HG02938 (cell line): ENCODE results near the gene DAPK2.

ENCODE experiments used
- ATAC-seq: cut with Tn5 transposase; IDR thresholded peaks from one replicate; pipeline ENCODE4 v1.9.1; 2021; ENCODE audit warnings: mild to moderate bottlenecking, moderate library complexity; ENCODE audit not compliant: unreplicated experiment

Gene DAPK2

GRCh38 chr15:63918901-63919348, 127.4 kb downstream of the DAPK2 start:
- ATAC-seq, result no peak

DNA sequence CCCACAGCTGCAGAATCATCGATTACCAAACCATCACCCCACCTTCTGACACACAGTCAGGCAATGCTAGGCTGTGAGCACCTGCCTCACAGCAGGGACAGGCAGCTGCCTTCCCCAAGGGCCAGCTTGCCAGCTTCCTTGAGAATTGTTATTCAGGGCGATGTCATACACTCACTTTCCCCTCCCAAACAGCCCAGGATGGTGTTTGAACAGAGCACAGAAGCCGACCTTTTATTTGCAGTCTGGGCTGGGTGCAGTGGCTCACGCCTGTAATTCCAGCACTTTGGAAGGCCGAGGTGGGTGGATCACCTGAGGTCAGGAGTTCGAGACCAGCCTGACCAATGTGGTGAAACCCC, 128.0 kb downstream of the DAPK2 start:
- ATAC-seq, result no peak

DNA sequence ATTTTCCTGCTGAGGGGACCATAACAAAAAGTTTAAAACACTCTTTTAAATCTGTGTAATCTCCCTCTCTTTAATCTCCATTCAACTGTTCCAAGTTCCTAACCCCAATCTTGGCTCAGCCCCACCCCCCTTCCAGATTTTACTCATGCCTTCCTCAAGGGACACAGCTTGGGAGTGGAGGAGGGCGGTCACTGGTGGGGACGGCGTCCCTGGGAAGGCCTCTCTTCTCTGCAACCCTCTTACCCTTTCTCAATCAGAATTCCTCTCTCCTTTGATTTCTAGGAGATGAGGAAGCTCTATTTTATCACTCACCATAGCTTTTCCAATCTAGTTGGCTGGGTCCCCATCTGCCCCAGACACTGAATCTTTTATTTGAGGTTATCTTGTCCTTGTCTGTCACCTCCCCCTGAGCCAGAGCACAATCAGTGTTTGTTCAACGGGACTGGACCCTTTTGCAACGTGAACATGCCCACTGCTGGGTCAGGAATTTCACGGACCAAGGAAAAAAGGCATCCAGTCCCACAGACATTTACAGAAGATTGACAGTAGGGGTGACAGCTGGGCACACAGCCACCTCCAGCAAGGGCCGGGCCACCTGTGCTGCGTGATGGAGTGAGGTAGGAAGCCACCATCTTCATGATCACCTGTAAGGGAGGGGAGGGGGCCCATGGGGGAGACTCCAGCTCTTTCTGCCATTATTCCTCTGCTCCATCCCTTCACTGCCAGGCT, 128.5 kb downstream of the DAPK2 start:
- ATAC-seq, result no peak

DNA sequence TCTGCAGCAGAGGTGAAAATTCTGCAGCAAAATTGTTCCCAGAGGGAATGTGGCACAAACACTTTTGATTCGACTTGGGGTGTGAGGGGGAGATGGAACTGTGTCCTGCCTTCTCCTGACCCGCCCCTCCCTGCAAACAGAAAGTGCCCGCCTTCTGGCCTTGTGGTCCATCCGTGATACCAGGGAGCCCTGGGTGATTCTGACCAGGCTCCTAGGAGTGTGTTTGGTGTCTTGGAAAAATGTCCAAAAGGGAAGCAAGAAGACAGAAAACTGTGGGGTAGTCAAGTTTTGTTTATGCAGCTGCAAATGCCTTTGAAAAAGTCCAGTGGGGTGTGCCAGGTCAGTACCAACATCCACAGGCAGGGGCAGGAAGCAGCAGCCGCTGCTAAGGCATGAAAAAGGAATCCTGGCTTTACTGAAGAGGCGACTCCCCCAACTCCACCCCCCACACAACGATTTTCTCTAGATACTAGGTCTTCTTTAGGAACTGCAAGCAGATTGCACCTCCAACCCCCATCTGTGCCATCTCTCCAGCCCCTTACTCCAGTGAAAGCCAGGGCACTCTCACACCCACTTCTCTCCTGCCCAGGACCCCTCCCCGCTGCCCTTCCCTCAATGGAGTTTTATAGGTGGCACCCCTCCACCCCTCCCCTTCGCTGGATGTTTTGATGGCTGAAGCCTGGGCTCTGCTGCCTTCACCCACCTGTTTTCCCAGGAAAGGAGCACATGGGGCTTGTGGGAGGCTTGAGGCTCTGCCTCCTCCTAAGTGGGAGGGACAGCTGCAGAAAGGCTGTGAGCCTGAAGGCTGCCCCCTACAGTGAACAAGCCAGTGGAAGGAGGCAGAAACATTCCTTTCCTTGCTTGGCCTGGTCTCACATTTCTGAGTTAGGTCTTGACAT, 130.2 kb downstream of the DAPK2 start:
- no peak for ATAC-seq

GRCh38 chr15:63915209-63915872, 130.9 kb downstream of the DAPK2 start:
- no peak for ATAC-seq

DNA sequence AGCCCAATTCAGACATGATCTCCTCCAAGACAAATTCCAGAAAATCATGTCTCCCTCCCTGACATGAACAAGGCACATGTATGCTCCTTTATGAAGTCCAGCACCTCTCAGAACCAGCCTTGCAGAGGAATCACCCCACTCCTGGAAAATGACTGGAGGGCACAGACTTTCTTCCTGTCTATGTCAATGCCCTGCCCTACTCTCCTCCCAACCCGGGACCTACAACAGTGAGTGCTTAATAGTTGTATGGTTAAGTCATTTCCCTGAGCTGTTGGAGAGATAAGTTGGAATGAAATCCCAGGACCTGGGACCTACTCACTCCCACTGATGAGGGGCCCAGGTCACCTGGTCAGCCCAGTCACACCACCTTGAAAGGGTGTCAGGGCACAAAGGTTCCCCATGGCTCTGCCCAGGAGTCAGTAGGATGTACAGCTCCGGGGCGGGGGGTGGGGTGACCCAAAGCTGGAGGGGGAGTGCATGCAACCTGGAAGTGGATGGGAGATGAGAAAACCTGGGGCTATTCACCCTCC, 132.4 kb downstream of the DAPK2 start:
- no peak for ATAC-seq

DNA sequence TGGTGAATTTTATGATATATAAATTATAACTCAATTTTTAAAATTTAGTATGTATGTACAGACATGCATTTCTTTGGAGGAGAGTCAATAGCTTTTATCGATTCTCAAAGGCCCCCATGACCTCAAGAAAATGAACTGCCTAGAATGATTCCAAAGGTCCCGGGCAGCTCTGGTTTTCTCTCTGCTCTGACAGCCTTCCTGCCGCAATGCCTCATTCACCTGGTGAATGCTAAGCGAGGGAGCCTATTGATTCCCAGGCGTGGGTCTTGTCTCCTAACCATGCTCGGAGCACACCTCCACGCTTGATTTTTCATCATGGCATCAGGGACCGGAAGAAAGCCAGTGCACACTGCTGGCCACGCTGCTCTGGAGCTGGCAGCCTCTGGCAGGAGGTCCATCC, 132.9 kb downstream of the DAPK2 start:
- ATAC-seq, result no peak

DNA sequence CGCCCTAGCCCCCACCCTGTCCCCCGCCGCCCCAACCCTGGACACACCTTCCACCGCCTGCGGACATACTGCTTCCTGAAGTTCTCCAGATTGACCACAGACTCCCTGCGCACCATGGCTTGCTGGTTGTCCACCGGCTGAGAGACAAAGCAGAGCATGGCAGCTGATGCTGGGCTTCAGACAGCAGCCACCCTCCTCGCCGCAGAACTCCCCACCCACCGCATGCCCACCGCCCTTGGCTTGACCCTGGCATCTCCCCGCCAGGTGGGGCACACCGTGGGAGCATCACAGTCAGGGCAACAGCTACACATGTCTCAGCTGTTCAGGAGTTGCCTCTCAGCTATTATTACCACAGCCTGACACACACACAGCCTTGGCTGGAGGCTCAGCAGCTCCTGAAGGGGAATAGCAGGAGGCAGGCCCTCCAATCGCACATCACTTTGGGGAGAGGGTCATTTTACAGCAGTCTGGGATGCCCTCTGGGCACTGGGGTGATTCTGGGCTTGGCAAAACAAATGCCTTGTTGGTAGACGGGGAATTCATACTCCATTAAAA, 134.1 kb downstream of the DAPK2 start:
- no peak for ATAC-seq

DNA sequence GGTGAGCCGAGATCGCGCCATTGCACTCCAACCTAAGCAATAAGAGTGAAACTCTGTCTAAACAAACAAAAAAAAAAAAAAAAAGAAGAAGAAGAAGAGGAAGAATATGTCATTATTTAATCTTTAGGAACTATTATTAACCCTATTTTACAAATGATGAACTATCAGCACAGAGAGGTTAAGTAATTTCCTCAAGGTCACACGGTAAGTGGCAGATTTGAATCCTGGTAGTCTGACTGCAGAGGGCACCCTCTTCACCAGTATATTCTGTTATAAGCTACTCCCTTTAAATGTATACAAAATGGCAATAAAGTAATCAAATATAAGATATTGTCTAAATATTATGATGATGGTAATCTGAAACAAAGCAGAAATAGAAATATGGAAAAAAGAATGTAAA, 135.1 kb downstream of the DAPK2 start:
- ATAC-seq, result no peak

GRCh38 chr15:63909819-63910437, 136.4 kb downstream of the DAPK2 start:
- ATAC-seq, result no peak

DNA sequence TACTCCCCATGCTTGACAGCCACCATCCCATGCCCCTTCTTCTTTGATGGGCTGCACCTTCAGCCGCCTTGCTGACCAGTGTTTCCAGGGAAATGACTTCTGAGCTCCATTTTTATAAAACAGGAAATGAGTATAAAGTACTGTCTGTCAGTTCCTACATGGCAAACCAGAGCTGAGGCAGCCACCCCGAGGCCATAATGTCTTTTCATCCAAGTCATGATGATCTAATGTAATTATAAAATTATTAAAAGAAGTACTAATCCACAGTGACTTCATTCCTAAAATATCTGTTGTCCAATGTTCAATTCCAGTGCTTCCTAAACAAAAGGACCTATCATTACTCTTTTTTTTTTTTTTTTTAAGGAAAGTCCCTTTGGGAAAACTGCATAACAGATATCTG, 137.3 kb downstream of the DAPK2 start:
- ATAC-seq, result no peak

GRCh38 chr15:63908281-63908680, 138.0 kb downstream of the DAPK2 start:
- no peak for ATAC-seq

- no peak for ATAC-seq
Measured at GRCh38 chr15:63907521-63907920, 138.8 kb downstream of the DAPK2 start.

DNA sequence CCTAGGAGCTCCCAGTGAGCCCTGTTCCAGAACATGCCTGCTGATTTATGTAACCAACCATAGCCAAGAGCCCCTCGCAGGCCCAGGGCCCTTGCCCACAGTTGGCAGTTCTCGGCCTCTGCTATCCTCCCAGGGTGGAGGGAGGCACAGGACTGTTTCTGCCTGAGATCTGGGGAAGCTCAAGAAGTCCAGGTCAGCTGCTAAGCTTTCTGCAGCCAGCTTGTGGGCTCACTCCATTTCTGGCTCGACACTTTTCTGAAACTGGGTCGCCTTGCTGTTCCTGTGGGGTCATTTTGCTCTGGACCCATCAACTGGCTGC, 140.1 kb downstream of the DAPK2 start:
- ATAC-seq, result no peak

GRCh38 chr15:63905558-63906265, 140.6 kb downstream of the DAPK2 start:
- ATAC-seq, result no peak

- no peak for ATAC-seq
Measured at GRCh38 chr15:63905131-63905530, 141.2 kb downstream of the DAPK2 start.

DNA sequence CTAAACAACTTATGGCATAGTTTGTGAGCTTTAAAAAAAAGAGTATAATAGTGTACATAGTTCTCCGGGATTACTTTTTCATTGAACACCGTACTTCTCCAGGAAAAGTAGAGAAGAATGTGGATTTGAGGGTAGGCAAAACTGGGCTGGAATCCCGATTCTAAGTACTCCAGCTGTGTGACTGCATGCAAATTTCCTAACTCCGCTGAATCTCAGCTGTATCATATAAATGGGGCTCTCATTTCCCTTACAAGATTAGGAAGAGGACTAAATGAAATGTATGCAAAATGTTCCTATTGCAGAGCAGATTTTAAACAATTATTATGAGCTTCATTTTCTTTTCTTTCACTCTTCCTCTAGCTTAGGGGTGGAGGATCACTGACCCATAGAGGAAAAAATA, 142.2 kb downstream of the DAPK2 start:
- no peak for ATAC-seq

DNA sequence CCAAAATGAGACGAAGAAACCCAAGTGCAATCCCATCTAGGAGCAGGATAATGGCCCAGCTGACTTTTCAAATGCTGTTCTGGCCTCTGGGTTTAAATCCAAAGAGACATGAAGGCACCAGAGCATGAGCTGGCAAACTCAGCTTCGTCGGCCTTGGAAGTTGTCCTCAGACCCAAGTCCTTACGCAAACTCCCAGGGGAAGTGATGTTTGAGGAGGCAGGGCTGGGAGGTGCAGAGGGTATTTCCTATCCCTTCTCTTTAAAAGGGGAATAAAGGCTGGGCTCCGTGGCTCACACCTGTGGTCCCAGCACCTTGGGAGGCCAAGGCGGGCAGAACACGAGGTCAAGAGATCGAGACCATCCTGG, 143.6 kb downstream of the DAPK2 start:
- no peak for ATAC-seq

DNA sequence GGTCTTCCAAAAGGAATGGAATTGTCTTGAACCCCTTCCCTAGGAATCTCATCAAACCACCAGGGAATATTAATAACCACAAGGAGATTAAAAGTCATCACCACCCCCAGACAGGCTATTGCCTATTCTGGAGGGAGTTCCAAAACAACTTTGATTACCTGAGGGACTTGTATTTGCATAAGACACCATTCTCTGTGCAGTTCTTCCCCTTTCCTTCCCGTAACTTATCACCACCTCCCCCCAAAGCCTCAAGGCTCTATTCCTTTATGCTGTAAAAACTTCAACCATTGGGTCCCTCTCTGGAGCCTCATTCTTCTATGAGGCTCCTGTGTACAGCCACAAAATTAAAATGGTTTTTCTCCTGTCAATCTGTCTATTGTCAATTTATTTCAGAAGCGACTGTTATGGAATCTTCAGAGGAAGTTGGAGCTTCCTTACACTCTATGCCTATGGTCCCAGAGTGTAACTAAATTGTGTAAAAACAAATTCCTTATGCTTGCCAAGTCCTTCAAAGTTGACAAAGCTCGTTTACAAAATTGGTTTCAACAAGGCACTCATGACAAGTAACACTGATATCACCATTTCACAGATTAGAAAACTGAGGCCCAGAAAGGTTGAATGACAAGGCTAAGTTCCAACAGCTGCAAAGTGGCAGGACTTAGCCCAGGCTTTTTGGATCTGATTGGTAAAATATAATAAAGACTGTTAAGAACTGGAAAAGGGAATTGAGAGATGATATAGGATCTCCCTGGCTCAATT, 144.2 kb downstream of the DAPK2 start:
- no peak for ATAC-seq

- no peak for ATAC-seq
Measured at GRCh38 chr15:63900306-63900705, 146.0 kb downstream of the DAPK2 start.
